HG02981 (cell line): ENCODE measurements around the gene LAMA2.

Source experiments
- ATAC-seq: cut with Tn5 transposase; IDR thresholded peaks from one replicate; pipeline ENCODE4 v1.9.1; 2021; ENCODE audit warnings: mild to moderate bottlenecking, moderate library complexity; ENCODE audit not compliant: unreplicated experiment

The LAMA2 gene

GRCh38 chr6:129297592-129297991, 414.7 kb downstream of the LAMA2 start:
- no peak for ATAC-seq

- no peak for ATAC-seq
These were observed 419.7 kb downstream of the LAMA2 start for GRCh38 chr6:129302671-129303070.

GRCh38 chr6:129306826-129307225, 423.9 kb downstream of the LAMA2 start:
- no peak for ATAC-seq

- no peak for ATAC-seq
These were observed 424.9 kb downstream of the LAMA2 start for GRCh38 chr6:129307845-129308244.

- ATAC-seq, result no peak
These were observed 426.2 kb downstream of the LAMA2 start for GRCh38 chr6:129309154-129309553.

GRCh38 chr6:129312880-129313279, 429.9 kb downstream of the LAMA2 start:
- no peak for ATAC-seq

- no peak for ATAC-seq
These were observed 431.6 kb downstream of the LAMA2 start for GRCh38 chr6:129314575-129314974.

GRCh38 chr6:129317931-129318820, 435.2 kb downstream of the LAMA2 start:
- no peak for ATAC-seq

GRCh38 chr6:129320892-129321291, 438.0 kb downstream of the LAMA2 start:
- ATAC-seq, result no peak

GRCh38 chr6:129321303-129321702, 438.4 kb downstream of the LAMA2 start:
- no peak for ATAC-seq

- ATAC-seq, result no peak
These were observed 441.4 kb downstream of the LAMA2 start for GRCh38 chr6:129324345-129324744.

- ATAC-seq, result no peak
These were observed 446.7 kb downstream of the LAMA2 start for GRCh38 chr6:129329678-129330077.

- ATAC-seq, result no peak
These were observed 448.7 kb downstream of the LAMA2 start for GRCh38 chr6:129331450-129332138.

GRCh38 chr6:129335792-129336191, 452.9 kb downstream of the LAMA2 start:
- no peak for ATAC-seq

GRCh38 chr6:129338683-129339082, 455.7 kb downstream of the LAMA2 start:
- ATAC-seq, result no peak

GRCh38 chr6:129340983-129341382, 458.0 kb downstream of the LAMA2 start:
- no peak for ATAC-seq

- no peak for ATAC-seq
These were observed 459.3 kb downstream of the LAMA2 start for GRCh38 chr6:129342243-129342642.

- no peak for ATAC-seq
These were observed 459.9 kb downstream of the LAMA2 start for GRCh38 chr6:129342796-129343195.

- ATAC-seq, result no peak
These were observed 461.4 kb downstream of the LAMA2 start for GRCh38 chr6:129344379-129344778.

- no peak for ATAC-seq
These were observed 463.0 kb downstream of the LAMA2 start for GRCh38 chr6:129345890-129346289.

- no peak for ATAC-seq
These were observed 464.0 kb downstream of the LAMA2 start for GRCh38 chr6:129346964-129347363.

GRCh38 chr6:129350278-129350677, 467.3 kb downstream of the LAMA2 start:
- no peak for ATAC-seq
